ENCODE data around the gene SYNPO.

The SYNPO gene

GRCh38 chr5:150663936-150664335, 23.5 kb downstream of the SYNPO start:
- no peak overlapping the region for H3K27ac ChIP-seq (ENCODE audit: low read depth, low read length, poor library complexity, severe bottlenecking)
- H3K4me3 ChIP-seq (ENCODE audit: low read depth, low read length, poor library complexity, severe bottlenecking), result no peak overlapping the region
- H2AFZ ChIP-seq (ENCODE audit: low read length), result no peak overlapping the region
- no peaks in the 10 kb centered on the region for H3K9me2 ChIP-seq (ENCODE audit: low read depth, low read length)
- TF ChIP-seq CTCF (IDR thresholded peaks at IDR 0.05; ENCODE audit: low read length) (no peak), EZH2 (IDR thresholded peaks at IDR 0.05; ENCODE audit: borderline replicate concordance, low read length) (no peak)
- H3K4me2 ChIP-seq (ENCODE audit: low read length), result no peak overlapping the region
- H3K36me3 ChIP-seq (ENCODE audit: insufficient read depth, low read length), result no peaks in the 10 kb centered on the region
- no peaks in the 10 kb centered on the region for H4K20me1 ChIP-seq (ENCODE audit: insufficient read depth, low read length)
- no peaks in the 10 kb centered on the region for H3K79me2 ChIP-seq (ENCODE audit: insufficient read depth, low read length)
- peaks cover 12% of the 10 kb centered on the region; the same call in 1 of the 2 replicates for H3K27me3 ChIP-seq (ENCODE audit: insufficient read depth, low read length)
- no peaks in the 10 kb centered on the region for H3K9me3 ChIP-seq (ENCODE audit: low read length)
- no peaks in the 10 kb centered on the region for H3K4me1 ChIP-seq (ENCODE audit: insufficient read depth, low read length, severe bottlenecking)
- H3K9ac ChIP-seq (ENCODE audit: low read length), result no peak overlapping the region
- no peaks in the 10 kb centered on the region for H3F3A ChIP-seq (ENCODE audit: insufficient read depth, low read length)

DNA sequence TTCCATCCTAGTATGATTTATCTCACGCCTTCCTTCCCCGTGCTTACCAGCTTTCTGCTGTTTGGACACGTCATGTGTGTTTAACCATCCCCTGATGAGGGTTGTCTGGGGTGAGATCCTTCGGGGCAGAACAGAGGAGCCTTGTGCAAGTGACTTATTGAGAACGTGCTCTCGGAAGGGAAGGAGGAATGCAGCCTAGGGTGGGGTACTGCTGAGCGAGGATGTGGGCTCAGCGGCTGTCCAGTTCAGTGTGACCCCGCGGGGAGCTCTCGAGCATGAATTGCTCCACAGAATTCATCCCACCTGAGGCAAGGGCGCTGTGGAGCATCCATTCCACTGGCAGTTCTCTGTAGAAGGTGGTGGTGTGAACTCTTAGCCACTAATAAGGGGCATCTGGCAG, 24.6 kb downstream of the SYNPO start:
- TF ChIP-seq EZH2 (IDR thresholded peaks at IDR 0.05; ENCODE audit: borderline replicate concordance, low read length) (no peak), CTCF (IDR thresholded peaks at IDR 0.05; ENCODE audit: low read length) (no peak)
- peaks cover 12% of the 10 kb centered on the region; the same call in 1 of the 2 replicates for H3K27me3 ChIP-seq (ENCODE audit: insufficient read depth, low read length)
- H3K9me3 ChIP-seq (ENCODE audit: low read length), result no peaks in the 10 kb centered on the region
- no peaks in the 10 kb centered on the region for H3F3A ChIP-seq (ENCODE audit: insufficient read depth, low read length)
- no peaks in the 10 kb centered on the region for H3K4me1 ChIP-seq (ENCODE audit: insufficient read depth, low read length, severe bottlenecking)
- H2AFZ ChIP-seq (ENCODE audit: low read length), result no peak overlapping the region
- no peaks in the 10 kb centered on the region for H3K9me2 ChIP-seq (ENCODE audit: low read depth, low read length)
- H3K4me2 ChIP-seq (ENCODE audit: low read length), result no peak overlapping the region
- no peak overlapping the region for H3K27ac ChIP-seq (ENCODE audit: low read depth, low read length, poor library complexity, severe bottlenecking)
- no peaks in the 10 kb centered on the region for H3K36me3 ChIP-seq (ENCODE audit: insufficient read depth, low read length)
- no peaks in the 10 kb centered on the region for H4K20me1 ChIP-seq (ENCODE audit: insufficient read depth, low read length)
- H3K79me2 ChIP-seq (ENCODE audit: insufficient read depth, low read length), result no peaks in the 10 kb centered on the region
- H3K9ac ChIP-seq (ENCODE audit: low read length), result no peak overlapping the region
- H3K4me3 ChIP-seq (ENCODE audit: low read depth, low read length, poor library complexity, severe bottlenecking), result no peak overlapping the region

DNA sequence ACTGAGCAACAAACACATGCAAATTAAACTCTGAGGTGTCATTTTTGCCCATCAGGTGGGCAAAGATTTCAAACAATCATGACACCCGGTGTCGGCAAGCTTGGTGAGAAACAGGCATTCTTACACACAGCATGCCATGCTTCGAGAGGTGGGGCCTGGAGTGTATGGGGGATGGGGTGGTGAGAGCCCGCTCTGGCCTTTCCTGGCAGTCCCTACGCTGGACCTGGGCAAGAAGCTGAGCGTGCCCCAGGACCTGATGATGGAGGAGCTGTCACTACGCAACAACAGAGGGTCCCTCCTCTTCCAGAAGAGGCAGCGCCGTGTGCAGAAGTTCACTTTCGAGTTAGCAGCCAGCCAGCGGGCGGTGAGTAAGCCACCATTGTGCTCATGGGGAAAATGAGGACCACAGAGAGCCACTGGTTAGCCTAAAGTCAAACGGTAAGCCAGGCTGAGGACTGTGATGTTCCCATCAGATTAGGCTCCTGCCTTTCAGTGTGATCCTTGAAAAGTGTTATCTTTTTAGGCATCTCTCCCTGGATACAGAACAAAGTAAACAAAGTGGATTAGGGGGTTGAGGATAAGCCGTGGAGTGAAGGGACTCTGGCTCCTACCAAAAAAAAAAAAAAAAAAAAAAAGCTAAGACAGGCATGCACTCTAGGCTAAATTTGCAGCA, 30.0 kb downstream of the SYNPO start:
- TF ChIP-seq CTCF (IDR thresholded peaks at IDR 0.05; ENCODE audit: low read length), result no peak
- no peak for TF ChIP-seq EZH2 (IDR thresholded peaks at IDR 0.05; ENCODE audit: borderline replicate concordance, low read length)
- Histone ChIP-seq H3K9ac (ENCODE audit: low read length) (no peak overlapping the region), H3K9me2 (ENCODE audit: low read depth, low read length) (no peaks in the 10 kb centered on the region), H3K27me3 (ENCODE audit: insufficient read depth, low read length) (peaks cover 6% of the 10 kb centered on the region; the same call in 1 of the 2 replicates), H2AFZ (ENCODE audit: low read length) (no peak overlapping the region), H4K20me1 (ENCODE audit: insufficient read depth, low read length) (no peaks in the 10 kb centered on the region), H3K4me2 (ENCODE audit: low read length) (no peak overlapping the region), H3K36me3 (ENCODE audit: insufficient read depth, low read length) (no peaks in the 10 kb centered on the region), H3K79me2 (ENCODE audit: insufficient read depth, low read length) (no peaks in the 10 kb centered on the region), H3K4me3 (ENCODE audit: low read depth, low read length, poor library complexity, severe bottlenecking) (no peak overlapping the region), H3K27ac (ENCODE audit: low read depth, low read length, poor library complexity, severe bottlenecking) (no peak overlapping the region), H3K9me3 (ENCODE audit: low read length) (no peaks in the 10 kb centered on the region), H3F3A (ENCODE audit: insufficient read depth, low read length) (no peaks in the 10 kb centered on the region), H3K4me1 (ENCODE audit: insufficient read depth, low read length, severe bottlenecking) (no peaks in the 10 kb centered on the region)

Data from OCI-LY1 (cell line).